Body of pancreas (tissue), 4 donors: Measurements from ENCODE around the gene WASF1.

ENCODE experiments used
- POLR2A ChIP-seq, 3 donors: fragments of 450-650 bp; IDR thresholded peaks; one replicate each; pipeline ENCODE4 v1.6.1; 2016; ENCODE audit warnings: antibody characterized with exemption in 3 of 3, mild to moderate bottlenecking in 2 of 3
- TF ChIP-seq, protein P1 (sequence below), 7 experiments: fragments of 450-650 bp in 4 of 7; fragments of 200-600 bp in 3 of 7; sonication (generic) in 3 of 7; IDR thresholded peaks; one replicate each; pipeline ENCODE4 v1.5.1; 2016 to 2019; ENCODE audit warnings: antibody characterized with exemption in 7 of 7

- TF ChIP-seq, protein P1, sequence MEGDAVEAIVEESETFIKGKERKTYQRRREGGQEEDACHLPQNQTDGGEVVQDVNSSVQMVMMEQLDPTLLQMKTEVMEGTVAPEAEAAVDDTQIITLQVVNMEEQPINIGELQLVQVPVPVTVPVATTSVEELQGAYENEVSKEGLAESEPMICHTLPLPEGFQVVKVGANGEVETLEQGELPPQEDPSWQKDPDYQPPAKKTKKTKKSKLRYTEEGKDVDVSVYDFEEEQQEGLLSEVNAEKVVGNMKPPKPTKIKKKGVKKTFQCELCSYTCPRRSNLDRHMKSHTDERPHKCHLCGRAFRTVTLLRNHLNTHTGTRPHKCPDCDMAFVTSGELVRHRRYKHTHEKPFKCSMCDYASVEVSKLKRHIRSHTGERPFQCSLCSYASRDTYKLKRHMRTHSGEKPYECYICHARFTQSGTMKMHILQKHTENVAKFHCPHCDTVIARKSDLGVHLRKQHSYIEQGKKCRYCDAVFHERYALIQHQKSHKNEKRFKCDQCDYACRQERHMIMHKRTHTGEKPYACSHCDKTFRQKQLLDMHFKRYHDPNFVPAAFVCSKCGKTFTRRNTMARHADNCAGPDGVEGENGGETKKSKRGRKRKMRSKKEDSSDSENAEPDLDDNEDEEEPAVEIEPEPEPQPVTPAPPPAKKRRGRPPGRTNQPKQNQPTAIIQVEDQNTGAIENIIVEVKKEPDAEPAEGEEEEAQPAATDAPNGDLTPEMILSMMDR (IDR thresholded peaks at IDR 0.05): no peak
- TF ChIP-seq POLR2A (IDR thresholded peaks at IDR 0.05): no peak
These were observed 5.9 kb downstream of the WASF1 start for GRCh38 chr6:110173506-110174132.
